IMR-90 (cell line): Measurements from ENCODE around the gene NKX2-3. TPM values are rescaled to one million over a fixed set of nuclear protein-coding genes. Genes with fewer than 3 reads are reported as not detected.

Experiments used
- ATAC-seq: fragments of 200-7000 bp; cut with Tn5 transposase; 2 replicates; pipeline ENCODE4 v1.9.1; 2020; ENCODE audit warnings: low read depth, mild to moderate bottlenecking, moderate library complexity
- BruUV-seq: library from RNA; stranded (reverse); fragments of 400-500 nt; replicated peaks from 2 replicates; lab custom pipeline; 2021; lab: Mats Ljungman, UMichigan
- CTCF ChIA-PET: fragments of 300-600 bp; formaldehyde crosslinking; extraction: SDS; loops from one replicate; lab custom pipeline; 2021; ENCODE audit warnings: antibody characterized with exemption; lab: Yijun Ruan, JAX
- POLR2A ChIA-PET: fragments of 300-600 bp; sonication (Branson Sonifier 250); formaldehyde crosslinking; loops from one replicate; lab custom pipeline; 2022; ENCODE audit warnings: antibody characterized with exemption; ENCODE audit not compliant: unreplicated experiment; lab: Charles Lee
- DNase-seq: peaks from one replicate; pipeline ENCODE4 v3.0.0; 2013
- H2AFZ ChIP-seq: replicated peaks from 2 replicates; pipeline ENCODE3; 2013; ENCODE audit warnings: low read length, mild to moderate bottlenecking; ENCODE audit not compliant: poor library complexity
- H2AK5ac ChIP-seq: 2 replicates; pipeline ENCODE4 v1.6.1; 2013; ENCODE audit warnings: low read depth, low read length, inconsistent platforms
- H2AK9ac ChIP-seq: replicated peaks from 2 replicates; pipeline ENCODE3; 2013; ENCODE audit warnings: mild to moderate bottlenecking, low read depth, low read length, moderate library complexity; ENCODE audit not compliant: poor library complexity
- H2BK120ac ChIP-seq: 2 replicates; pipeline ENCODE4 v1.6.1; 2013; ENCODE audit warnings: low read depth, low read length, inconsistent platforms
- H2BK15ac ChIP-seq: 3 replicates; pipeline ENCODE4 v1.6.1; 2013; ENCODE audit warnings: low read depth, low read length, inconsistent platforms
- H2BK20ac ChIP-seq: 2 replicates; pipeline ENCODE4 v1.6.1; 2013; ENCODE audit warnings: low read depth, mild to moderate bottlenecking, inconsistent platforms, low read length, moderate library complexity
- H2BK5ac ChIP-seq: 2 replicates; pipeline ENCODE4 v1.6.1; 2013; ENCODE audit warnings: mild to moderate bottlenecking, low read depth, low read length, inconsistent platforms; ENCODE audit not compliant: poor library complexity, severe bottlenecking
- H3K14ac ChIP-seq: replicated peaks from 2 replicates; pipeline ENCODE4 v1.6.1; 2013; ENCODE audit warnings: low read depth, low read length, inconsistent platforms
- H3K18ac ChIP-seq: 2 replicates; pipeline ENCODE4 v1.6.1; 2013; ENCODE audit warnings: low read depth, low read length, control low read depth
- H3K23ac ChIP-seq: 2 replicates; pipeline ENCODE4 v1.6.1; 2013; ENCODE audit warnings: low read depth, low read length, inconsistent platforms
- H3K27ac ChIP-seq: 2 replicates; pipeline ENCODE4 v1.5.1; 2013; ENCODE audit warnings: mild to moderate bottlenecking, control low read depth, low read length; ENCODE audit not compliant: insufficient read depth
- H3K27me3 ChIP-seq: 2 replicates; pipeline ENCODE4 v1.6.1; 2013; ENCODE audit warnings: low read length; ENCODE audit not compliant: control insufficient read depth, insufficient read depth
- H3K36me3 ChIP-seq: 2 replicates; pipeline ENCODE4 v1.6.1; 2013; ENCODE audit warnings: low read length, mixed read lengths; ENCODE audit not compliant: control insufficient read depth, insufficient read depth
- H3K4ac ChIP-seq: 2 replicates; pipeline ENCODE4 v1.6.1; 2013; ENCODE audit warnings: low read depth, low read length, inconsistent platforms
- H3K4me1 ChIP-seq: 2 replicates; pipeline ENCODE4 v1.6.1; 2013; ENCODE audit warnings: low read length, mixed read lengths; ENCODE audit not compliant: control insufficient read depth, insufficient read depth
- H3K4me2 ChIP-seq: 2 replicates; pipeline ENCODE4 v1.6.1; 2013; ENCODE audit warnings: low read depth, mild to moderate bottlenecking, control low read depth, low read length, moderate library complexity
- H3K4me3 ChIP-seq: 2 replicates; pipeline ENCODE4 v1.5.1; 2013; ENCODE audit warnings: low read depth, mild to moderate bottlenecking, control low read depth, low read length, moderate library complexity; ENCODE audit not compliant: insufficient read depth
- H3K56ac ChIP-seq: 2 replicates; pipeline ENCODE4 v1.6.1; 2013; ENCODE audit warnings: low read length, inconsistent platforms; ENCODE audit not compliant: insufficient read depth; ENCODE audit errors: extremely low read depth
- H3K79me1 ChIP-seq, 2 experiments: 2 replicates each; pipeline ENCODE4 v1.6.1; 2013; ENCODE audit warnings: low read length in 2 of 2, inconsistent platforms in 1 of 2, low read depth in 1 of 2
- H3K9ac ChIP-seq: 2 replicates; pipeline ENCODE4 v1.6.1; 2013; ENCODE audit warnings: low read depth, low read length, control low read depth
- H3K9me1 ChIP-seq: 2 replicates; pipeline ENCODE4 v1.6.1; 2013; ENCODE audit warnings: low read length, inconsistent platforms; ENCODE audit not compliant: insufficient read depth
- H3K9me3 ChIP-seq: 2 replicates; pipeline ENCODE4 v1.6.1; 2013; ENCODE audit warnings: low read length; ENCODE audit not compliant: control insufficient read depth, insufficient read depth
- H4K20me1 ChIP-seq: 2 replicates; pipeline ENCODE4 v1.6.1; 2013; ENCODE audit warnings: low read length, inconsistent platforms; ENCODE audit not compliant: insufficient read depth
- H4K5ac ChIP-seq: 2 replicates; pipeline ENCODE4 v1.6.1; 2013; ENCODE audit warnings: mild to moderate bottlenecking, low read depth, low read length, control low read depth
- H4K8ac ChIP-seq, 2 experiments: 2 replicates each; pipeline ENCODE4 v1.6.1; 2013; ENCODE audit warnings: low read depth in 2 of 2, low read length in 2 of 2, control low read depth in 1 of 2, inconsistent platforms in 1 of 2
- H4K91ac ChIP-seq: 2 replicates; pipeline ENCODE4 v1.6.1; 2013; ENCODE audit warnings: low read depth, low read length, inconsistent platforms; ENCODE audit not compliant: insufficient read depth
- BHLHE40 ChIP-seq: fragments of 150-350 bp; IDR thresholded peaks from 2 replicates; pipeline ENCODE4 v1.6.1; 2016; ENCODE audit warnings: mild to moderate bottlenecking, low read depth, low read length
- FOS ChIP-seq: fragments of 150-350 bp; IDR thresholded peaks from 2 replicates; pipeline ENCODE4 v1.6.1; 2016; ENCODE audit warnings: low read depth, low read length
- RAD21 ChIP-seq: IDR thresholded peaks from 2 replicates; pipeline ENCODE4 v1.6.1; 2012; ENCODE audit warnings: low read length, improper control_type of control experiment
- RCOR1 ChIP-seq: IDR thresholded peaks from 2 replicates; pipeline ENCODE4 v1.6.1; 2012; ENCODE audit warnings: mild to moderate bottlenecking, low read length, improper control_type of control experiment; ENCODE audit not compliant: insufficient replicate concordance
- RFX5 ChIP-seq: IDR thresholded peaks from 2 replicates; pipeline ENCODE4 v1.8.0; 2012; ENCODE audit warnings: low read depth, mild to moderate bottlenecking, low read length, moderate library complexity
- SMC3 ChIP-seq: fragments of 150-350 bp; IDR thresholded peaks from 2 replicates; pipeline ENCODE4 v1.6.1; 2016; ENCODE audit warnings: low read depth, mild to moderate bottlenecking, antibody characterized with exemption, low read length, moderate library complexity
- WGBS, 2 experiments: methylation state at CpG; one replicate each; pipeline versions ENCODE4 v1.1.5 to v1.1.7; 2013; ENCODE audit warnings: missing lambda C conversion rate in 2 of 2; ENCODE audit not compliant: insufficient read length in 1 of 2; ENCODE audit errors: extremely low coverage in 2 of 2; 5-methylcytosine and 5-hydroxymethylcytosine counted together
- dilution Hi-C: fragments of 300-500 bp; cut with HindIII; formaldehyde crosslinking; loops from one replicate; pipeline ENCODE4 v1.14.3; 2018; ENCODE audit warnings: low sequenced_read_pairs; ENCODE audit not compliant: unreplicated experiment
- in situ Hi-C: fragments of 300-500 bp; cut with MboI; formaldehyde crosslinking; loops from 3 replicates; pipeline ENCODE4 v1.14.3; 2019; ENCODE audit warnings: low sequenced_read_pairs, inconsistent platforms, mixed read lengths
- intact Hi-C: fragments of 100-400 bp; cut with micrococcal nuclease; formaldehyde crosslinking; loops from 2 replicates; pipeline ENCODE4 v1.10.0; 2022
- polyA plus RNA-seq, 3 experiments: library from polyadenylated mRNA; depleted of rRNA; stranded (reverse); fragments of >200 nt; gene quantifications; 2 replicates each; pipeline ENCODE4 v1.2.3, GENCODE V29; 2012; ENCODE audit warnings: low replicate concordance in 1 of 3
- total RNA-seq: library from RNA; depleted of rRNA; stranded (reverse); fragments of >200 nt; gene quantifications from 2 replicates; pipeline ENCODE4 v1.2.3, GENCODE V29; 2012

The NKX2-3 gene
- total and polyA plus RNA-seq, 2 of the 4 experiments (the other 2 are of a cell fraction): not detected

DNA sequence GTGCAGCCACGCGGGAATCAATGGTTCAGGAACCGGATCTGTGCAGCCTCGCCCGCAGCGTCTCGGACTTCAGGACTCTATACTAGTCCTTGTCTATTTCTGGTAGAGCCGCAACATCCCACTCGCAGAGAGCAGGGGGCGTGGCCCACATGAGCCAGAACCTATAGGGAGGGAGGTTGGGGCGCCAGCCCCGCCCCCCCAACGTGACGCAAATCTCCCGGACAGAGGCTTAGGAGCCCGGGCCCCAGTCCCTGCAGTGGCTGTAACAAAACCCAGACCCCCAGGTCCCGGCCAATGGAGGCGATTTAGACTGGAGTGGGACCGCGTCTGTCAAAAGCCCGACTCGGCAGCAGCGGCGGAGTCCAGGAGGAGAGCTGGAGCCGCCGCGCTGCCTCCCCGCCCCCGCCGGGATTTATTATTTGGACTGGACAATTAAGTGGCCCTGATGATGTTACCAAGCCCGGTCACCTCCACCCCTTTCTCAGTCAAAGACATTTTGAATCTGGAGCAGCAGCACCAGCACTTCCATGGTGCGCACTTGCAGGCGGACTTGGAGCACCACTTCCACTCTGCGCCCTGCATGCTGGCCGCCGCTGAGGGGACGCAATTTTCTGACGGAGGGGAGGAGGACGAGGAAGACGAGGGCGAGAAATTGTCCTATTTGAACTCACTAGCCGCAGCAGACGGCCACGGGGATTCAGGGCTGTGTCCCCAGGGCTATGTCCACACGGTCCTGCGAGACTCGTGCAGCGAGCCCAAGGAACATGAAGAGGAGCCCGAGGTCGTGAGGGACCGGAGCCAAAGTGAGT is at the start of gene NKX2-3 (continued):
- TF ChIP-seq FOS (no peak), BHLHE40 (no peak), RCOR1 (no peak)

GRCh38 chr10:99484626-99485581 is 47.8 kb upstream of the NKX2-3 start:
- H3K56ac ChIP-seq: no peak overlapping the region
- H3K9me1 ChIP-seq: no peaks in the 10 kb centered on the region
- no peaks in the 10 kb centered on the region for H3K36me3 ChIP-seq
- no peak overlapping the region for H3K27ac ChIP-seq
- H2BK5ac ChIP-seq: no peak overlapping the region
- in situ Hi-C loops (no loop called here), dilution Hi-C loops (no loop called here), intact Hi-C loops (no loop called here)
- no peak overlapping the region for H3K14ac ChIP-seq
- H4K91ac ChIP-seq: no peak overlapping the region
- H3K9me3 ChIP-seq: no peaks in the 10 kb centered on the region
- no peak overlapping the region for H3K18ac ChIP-seq
- H3K4ac ChIP-seq: no peak overlapping the region
- H4K5ac ChIP-seq: no peak overlapping the region
- TF ChIP-seq SMC3 (no peak), BHLHE40 (no peak), RFX5 (no peak), RAD21 (no peak), RCOR1 (no peak)
- no peak overlapping the region for H2AK9ac ChIP-seq
- H2BK120ac ChIP-seq: no peak overlapping the region
- CTCF ChIA-PET: interaction anchor here (0.8 kb wide), 1 partner anchor 13 kb away, joined by 3 read pairs; no protein-coding TSS in a partner anchor
- no peak overlapping the region for H3K9ac ChIP-seq
- no peak overlapping the region for H2BK20ac ChIP-seq
- DNase-seq: no peak
- no peak overlapping the region for H3K4me3 ChIP-seq
- H4K20me1 ChIP-seq: no peaks in the 10 kb centered on the region
- no peak overlapping the region for H4K8ac ChIP-seq
- no peak overlapping the region for H2AFZ ChIP-seq
- no peak overlapping the region for H2AK5ac ChIP-seq
- ATAC-seq: no peak
- no TSS peak for BruUV-seq
- H3K4me1 ChIP-seq: no peaks in the 10 kb centered on the region
- no peak overlapping the region for H3K4me2 ChIP-seq
- POLR2A ChIA-PET: no interaction called here
- H3K79me1 ChIP-seq: no peaks in the 10 kb centered on the region
- H2BK15ac ChIP-seq: no peak overlapping the region
- 45% methylated on average over 6 of the region's 27 CpGs; no CpG with 5 or more reads in 1 of the 2 experiments for WGBS, 2 experiments
- no peak overlapping the region for H3K23ac ChIP-seq
- peaks cover 16% of the 10 kb centered on the region for H3K27me3 ChIP-seq
